Hepatocyte (in vitro differentiated cells): Measurements from ENCODE around the gene GALNT15. TPM values are rescaled to one million over a fixed set of nuclear protein-coding genes. Genes with fewer than 3 reads are reported as not detected.

Experiments
- DNase-seq: peaks from one replicate; pipeline ENCODE4 v3.0.0-alpha.2; 2016; ENCODE audit warnings: low spot score
- H2AFZ ChIP-seq: fragments of 200-600 bp; sonication (generic); 2 replicates; pipeline ENCODE4 v1.6.0; 2016; ENCODE audit warnings: antibody characterized with exemption, mild to moderate bottlenecking
- H3K27ac ChIP-seq: fragments of 200-600 bp; sonication (generic); 2 replicates; pipeline ENCODE4 v1.5.1; 2016; ENCODE audit warnings: mild to moderate bottlenecking
- H3K27me3 ChIP-seq: fragments of 200-600 bp; sonication (generic); 2 replicates; pipeline ENCODE4 v1.6.1; 2016
- H3K36me3 ChIP-seq: fragments of 200-600 bp; sonication (generic); replicated peaks from 2 replicates; pipeline ENCODE4 v1.5.1; 2016; ENCODE audit warnings: low read depth; ENCODE audit not compliant: insufficient read depth
- H3K4me1 ChIP-seq: fragments of 200-600 bp; sonication (generic); 2 replicates; pipeline ENCODE4 v1.5.1; 2016; ENCODE audit warnings: mild to moderate bottlenecking, moderate library complexity; ENCODE audit not compliant: insufficient read depth
- H3K4me2 ChIP-seq: fragments of 200-600 bp; sonication (generic); 2 replicates; pipeline ENCODE4 v1.6.0; 2016
- H3K4me3 ChIP-seq: fragments of 200-600 bp; sonication (generic); 2 replicates; pipeline ENCODE4 v1.5.1; 2016; ENCODE audit warnings: mild to moderate bottlenecking
- H3K79me2 ChIP-seq: fragments of 200-600 bp; sonication (generic); 2 replicates; pipeline ENCODE4 v1.6.0; 2017; ENCODE audit warnings: mild to moderate bottlenecking
- H3K9me2 ChIP-seq: fragments of 200-600 bp; sonication (generic); replicated peaks from 2 replicates; pipeline ENCODE4 v1.6.0; 2017; ENCODE audit warnings: mild to moderate bottlenecking; ENCODE audit not compliant: insufficient read depth
- H3K9me3 ChIP-seq: fragments of 200-600 bp; sonication (generic); 2 replicates; pipeline ENCODE4 v1.5.1; 2016; ENCODE audit warnings: low read depth, mild to moderate bottlenecking
- H4K20me1 ChIP-seq: fragments of 200-600 bp; sonication (generic); 2 replicates; pipeline ENCODE4 v1.6.0; 2016; ENCODE audit warnings: mild to moderate bottlenecking; ENCODE audit not compliant: insufficient read depth, poor library complexity, severe bottlenecking
- EZH2 ChIP-seq: fragments of 200-600 bp; sonication (generic); IDR thresholded peaks from 2 replicates; pipeline ENCODE4 v1.6.1; 2016; ENCODE audit warnings: antibody characterized with exemption, mild to moderate bottlenecking, borderline replicate concordance
- EZH2phosphoT487 ChIP-seq: fragments of 200-600 bp; sonication (generic); IDR thresholded peaks from one replicate; pipeline ENCODE4 v1.6.1; 2018; ENCODE audit warnings: antibody characterized with exemption, mild to moderate bottlenecking, low read depth, moderate library complexity; ENCODE audit not compliant: unreplicated experiment, severe bottlenecking
- WGBS: methylation state at CpG from one replicate; pipeline ENCODE4 v1.1.6; 2016; ENCODE audit warnings: low lambda C conversion rate; ENCODE audit errors: missing lambda C conversion rate; 5-methylcytosine and 5-hydroxymethylcytosine counted together
- polyA plus RNA-seq: library from polyadenylated mRNA; unstranded; fragments of >200 nt; fragmentation: Nextera tagmentation; extraction: Ambion mirVana; gene quantifications from 2 replicates; pipeline ENCODE4 v1.2.1, GENCODE V29; 2016
- total RNA-seq: library from RNA; depleted of rRNA; stranded (reverse); fragments of >200 nt; gene quantifications from 2 replicates; pipeline ENCODE4 v1.2.3, GENCODE V29; 2014
- TF ChIP-seq, protein P1 (sequence below): fragments of 200-600 bp; sonication (generic); IDR thresholded peaks from 2 replicates; pipeline ENCODE4 v1.5.1; 2016; ENCODE audit warnings: antibody characterized with exemption, mild to moderate bottlenecking; ENCODE audit not compliant: poor library complexity

The GALNT15 gene
- total and polyA plus RNA-seq, 2 experiments from 2014 or later, result 1.1 to 1.4 TPM

DNA sequence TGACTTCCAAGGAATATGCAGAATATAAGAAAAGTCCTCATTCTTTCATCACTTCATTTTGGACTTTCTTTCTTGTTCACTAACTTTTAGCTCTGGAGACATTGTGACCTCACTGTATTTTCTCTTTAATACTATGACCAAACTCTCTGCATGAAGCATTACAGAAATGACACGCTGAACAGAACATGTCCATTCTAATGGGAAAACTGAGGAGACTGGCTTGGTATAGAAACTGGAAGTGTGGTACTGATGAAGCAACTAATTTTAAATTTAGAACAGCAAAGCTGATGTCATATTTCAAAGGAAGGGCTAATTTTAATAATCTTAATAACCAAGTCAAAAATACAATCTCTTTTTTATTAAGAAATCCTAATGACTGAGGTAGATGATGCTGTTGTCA, 85.6 kb downstream of the GALNT15 start:
- Histone ChIP-seq H4K20me1 (no peaks in the 10 kb centered on the region), H2AFZ (no peak overlapping the region), H3K4me1 (peaks cover 7% of the 10 kb centered on the region), H3K27me3 (no peaks in the 10 kb centered on the region), H3K79me2 (peaks cover 27% of the 10 kb centered on the region), H3K4me2 (no peak overlapping the region), H3K36me3 (no peaks in the 10 kb centered on the region), H3K4me3 (no peak overlapping the region), H3K9me2 (no peaks in the 10 kb centered on the region), H3K9me3 (no peaks in the 10 kb centered on the region), H3K27ac (no peak overlapping the region)
- TF ChIP-seq, protein P1, sequence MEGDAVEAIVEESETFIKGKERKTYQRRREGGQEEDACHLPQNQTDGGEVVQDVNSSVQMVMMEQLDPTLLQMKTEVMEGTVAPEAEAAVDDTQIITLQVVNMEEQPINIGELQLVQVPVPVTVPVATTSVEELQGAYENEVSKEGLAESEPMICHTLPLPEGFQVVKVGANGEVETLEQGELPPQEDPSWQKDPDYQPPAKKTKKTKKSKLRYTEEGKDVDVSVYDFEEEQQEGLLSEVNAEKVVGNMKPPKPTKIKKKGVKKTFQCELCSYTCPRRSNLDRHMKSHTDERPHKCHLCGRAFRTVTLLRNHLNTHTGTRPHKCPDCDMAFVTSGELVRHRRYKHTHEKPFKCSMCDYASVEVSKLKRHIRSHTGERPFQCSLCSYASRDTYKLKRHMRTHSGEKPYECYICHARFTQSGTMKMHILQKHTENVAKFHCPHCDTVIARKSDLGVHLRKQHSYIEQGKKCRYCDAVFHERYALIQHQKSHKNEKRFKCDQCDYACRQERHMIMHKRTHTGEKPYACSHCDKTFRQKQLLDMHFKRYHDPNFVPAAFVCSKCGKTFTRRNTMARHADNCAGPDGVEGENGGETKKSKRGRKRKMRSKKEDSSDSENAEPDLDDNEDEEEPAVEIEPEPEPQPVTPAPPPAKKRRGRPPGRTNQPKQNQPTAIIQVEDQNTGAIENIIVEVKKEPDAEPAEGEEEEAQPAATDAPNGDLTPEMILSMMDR, result no peak
- no peak for TF ChIP-seq EZH2
- 96% methylated on average over 1 of the region's 1 CpG for WGBS
- DNase-seq, result no peak

DNA sequence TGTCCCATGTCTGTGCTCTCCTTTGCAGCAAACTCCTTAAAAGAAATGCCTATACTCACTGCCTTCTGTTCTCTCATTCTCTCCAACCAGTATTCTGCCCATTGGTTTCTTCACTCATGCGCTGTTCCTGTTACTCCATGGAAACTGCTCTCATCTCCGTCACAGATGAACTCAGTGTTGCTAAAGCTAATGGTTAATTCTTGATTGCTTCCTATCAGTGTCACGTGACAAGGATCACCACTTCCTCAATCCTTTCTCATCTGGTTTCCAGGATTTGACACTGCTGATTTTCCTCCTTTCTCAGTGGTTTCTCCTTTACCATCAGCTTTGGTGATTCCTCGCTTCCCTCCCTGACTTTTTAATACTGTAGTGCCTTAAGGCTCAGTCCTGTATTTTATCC, 87.7 kb downstream of the GALNT15 start:
- H3K9me2 ChIP-seq, result no peaks in the 10 kb centered on the region
- H3K27ac ChIP-seq, result no peak overlapping the region
- H3K4me1 ChIP-seq, result peaks cover 16% of the 10 kb centered on the region
- no peaks in the 10 kb centered on the region for H4K20me1 ChIP-seq
- no peak overlapping the region for H3K4me3 ChIP-seq
- no peak overlapping the region for H3K4me2 ChIP-seq
- TF ChIP-seq EZH2, result no peak
- no peak for TF ChIP-seq EZH2phosphoT487
- TF ChIP-seq, protein P1, result no peak
- WGBS, result 96% methylated on average over 4 of the region's 4 CpGs
- H3K79me2 ChIP-seq, result peaks cover 45% of the 10 kb centered on the region
- no peaks in the 10 kb centered on the region for H3K27me3 ChIP-seq
- H3K9me3 ChIP-seq, result no peaks in the 10 kb centered on the region
- no peak for DNase-seq
- no peak overlapping the region for H2AFZ ChIP-seq
- no peaks in the 10 kb centered on the region for H3K36me3 ChIP-seq

DNA sequence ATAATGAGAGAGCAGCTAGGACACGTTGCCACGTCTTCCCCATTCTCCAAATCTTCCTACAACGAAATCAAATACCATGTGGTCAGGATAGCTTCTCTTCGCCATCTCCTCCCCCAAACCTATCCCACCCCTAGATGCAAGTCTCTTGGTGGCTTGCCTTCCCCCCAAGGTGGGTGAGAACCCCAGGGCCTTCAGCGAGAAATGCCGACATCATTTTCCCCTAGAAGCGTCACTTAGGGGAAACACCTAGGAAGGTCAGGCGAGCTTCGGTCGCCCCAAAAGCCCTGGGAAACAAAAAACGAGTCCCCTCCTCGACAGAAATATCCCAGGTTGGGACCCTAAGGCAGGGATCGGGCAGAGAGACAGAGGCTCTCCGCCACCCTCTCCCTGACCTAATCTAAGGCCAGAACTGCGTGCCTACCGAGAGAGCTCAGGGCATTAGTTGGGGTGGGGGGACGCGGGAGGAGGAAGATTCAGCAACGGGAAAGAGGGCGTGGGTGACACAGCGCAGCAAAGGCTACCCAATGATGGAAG, 89.8 kb downstream of the GALNT15 start:
- Histone ChIP-seq H2AFZ (peak overlapping the region; percentile 53), H3K27ac (peak overlapping the region; percentile 78), H3K4me2 (peak overlapping the region; percentile 90), H3K36me3 (no peaks in the 10 kb centered on the region), H3K27me3 (no peaks in the 10 kb centered on the region), H4K20me1 (no peaks in the 10 kb centered on the region), H3K4me1 (peaks cover 23% of the 10 kb centered on the region), H3K9me3 (no peaks in the 10 kb centered on the region), H3K9me2 (no peaks in the 10 kb centered on the region), H3K79me2 (peaks cover 62% of the 10 kb centered on the region), H3K4me3 (peak overlapping the region; percentile 40)
- 2% methylated on average over 21 of the region's 21 CpGs for WGBS
- TF ChIP-seq EZH2 (no peak), EZH2phosphoT487 (no peak)
- TF ChIP-seq, protein P1, result no peak
- no peak for DNase-seq
